Loucy (cell line): Measurements from ENCODE around the gene NECTIN4.
A peak's percentile ranks its signal among the peaks of the same experiment; 100 is the strongest.

Source experiments
- H2AFZ ChIP-seq: fragments of 200-600 bp; sonication (generic); 2 replicates; pipeline ENCODE4 v1.6.0; 2016; ENCODE audit warnings: antibody characterized with exemption, mild to moderate bottlenecking, low read length, moderate library complexity
- H3F3A ChIP-seq: fragments of 200-600 bp; 2 replicates; pipeline ENCODE4 v1.6.0; 2016; ENCODE audit warnings: antibody characterized with exemption, low read depth, mild to moderate bottlenecking
- H3K27me3 ChIP-seq: fragments of 200-600 bp; sonication (generic); 2 replicates; pipeline ENCODE4 v1.6.1; 2014; ENCODE audit warnings: low read length, mild to moderate bottlenecking; ENCODE audit not compliant: insufficient read depth, poor library complexity, severe bottlenecking
- H3K36me3 ChIP-seq: fragments of 200-600 bp; sonication (generic); 2 replicates; pipeline ENCODE4 v1.6.1; 2016; ENCODE audit warnings: low read length; ENCODE audit not compliant: insufficient read depth
- H3K4me1 ChIP-seq: fragments of 200-600 bp; sonication (generic); 2 replicates; pipeline ENCODE4 v1.5.1; 2014; ENCODE audit warnings: low read length, mild to moderate bottlenecking; ENCODE audit not compliant: insufficient read depth, poor library complexity, severe bottlenecking
- H3K4me2 ChIP-seq: fragments of 200-600 bp; sonication (generic); 2 replicates; pipeline ENCODE4 v1.6.0; 2014; ENCODE audit warnings: antibody characterized with exemption, low read length, low read depth, mild to moderate bottlenecking; ENCODE audit not compliant: poor library complexity, severe bottlenecking
- H3K4me3 ChIP-seq: fragments of 200-600 bp; sonication (generic); 2 replicates; pipeline ENCODE4 v1.5.1; 2014; ENCODE audit warnings: low read length, mild to moderate bottlenecking, mixed read lengths; ENCODE audit not compliant: poor library complexity, severe bottlenecking
- H3K79me2 ChIP-seq: fragments of 200-600 bp; sonication (generic); 2 replicates; pipeline ENCODE4 v1.6.1; 2014; ENCODE audit warnings: low read length; ENCODE audit not compliant: insufficient read depth
- H3K9ac ChIP-seq: fragments of 200-600 bp; sonication (generic); 2 replicates; pipeline ENCODE4 v1.6.0; 2014; ENCODE audit warnings: mild to moderate bottlenecking, low read depth, low read length, moderate library complexity; ENCODE audit not compliant: poor library complexity, severe bottlenecking
- H3K9me2 ChIP-seq: fragments of 200-600 bp; sonication (generic); replicated peaks from 2 replicates; pipeline ENCODE4 v1.6.1; 2016; ENCODE audit warnings: low read depth, low read length, mixed read lengths
- H3K9me3 ChIP-seq: fragments of 200-600 bp; sonication (generic); 2 replicates; pipeline ENCODE4 v1.6.1; 2014; ENCODE audit warnings: mild to moderate bottlenecking, antibody characterized with exemption, low read length, low read depth; ENCODE audit not compliant: insufficient read depth
- H4K20me1 ChIP-seq: fragments of 200-600 bp; sonication (generic); 2 replicates; pipeline ENCODE4 v1.6.0; 2014; ENCODE audit warnings: antibody characterized with exemption, low read length, mild to moderate bottlenecking; ENCODE audit not compliant: insufficient read depth, poor library complexity, severe bottlenecking
- EZH2phosphoT487 ChIP-seq: fragments of 200-600 bp; IDR thresholded peaks from 2 replicates; pipeline ENCODE4 v1.6.1; 2018; ENCODE audit warnings: antibody characterized with exemption, mild to moderate bottlenecking, moderate library complexity, borderline replicate concordance
- TF ChIP-seq, protein P1 (sequence below): fragments of 200-600 bp; sonication (generic); conservative IDR thresholded peaks from 2 replicates; pipeline ENCODE4 v1.5.1; 2014; ENCODE audit warnings: mild to moderate bottlenecking, antibody characterized with exemption, low read length

Gene NECTIN4

DNA sequence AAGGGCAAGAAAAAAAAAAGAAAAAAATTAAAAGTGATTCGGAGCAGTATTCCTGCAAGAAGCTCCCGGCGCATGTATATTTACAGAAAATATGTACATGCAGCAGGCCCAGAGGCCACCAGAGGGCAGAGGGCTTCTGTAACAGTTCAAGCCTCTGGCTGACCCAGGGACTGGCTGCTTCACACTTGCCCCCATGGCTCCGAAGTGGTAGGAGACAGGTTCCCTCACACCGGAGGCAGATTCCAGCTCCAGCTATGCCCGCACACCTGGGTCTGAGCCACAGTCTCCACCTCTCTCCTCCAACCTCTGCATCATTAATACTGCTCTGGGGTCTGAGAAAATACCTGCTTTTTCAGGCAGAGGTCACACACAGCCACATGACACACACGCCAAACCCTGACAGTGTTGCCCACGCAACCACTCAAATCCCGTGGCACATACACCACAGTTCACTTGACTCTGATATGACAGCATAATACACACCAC is 17.4 kb downstream of the NECTIN4 start:
- H3K36me3 ChIP-seq, result no peaks in the 10 kb centered on the region
- H3K9me3 ChIP-seq, result no peaks in the 10 kb centered on the region
- peaks cover 11% of the 10 kb centered on the region for H4K20me1 ChIP-seq
- H3K27me3 ChIP-seq, result no peaks in the 10 kb centered on the region
- H3K9me2 ChIP-seq, result no peaks in the 10 kb centered on the region
- no peak overlapping the region for H3K9ac ChIP-seq
- TF ChIP-seq, protein P1, sequence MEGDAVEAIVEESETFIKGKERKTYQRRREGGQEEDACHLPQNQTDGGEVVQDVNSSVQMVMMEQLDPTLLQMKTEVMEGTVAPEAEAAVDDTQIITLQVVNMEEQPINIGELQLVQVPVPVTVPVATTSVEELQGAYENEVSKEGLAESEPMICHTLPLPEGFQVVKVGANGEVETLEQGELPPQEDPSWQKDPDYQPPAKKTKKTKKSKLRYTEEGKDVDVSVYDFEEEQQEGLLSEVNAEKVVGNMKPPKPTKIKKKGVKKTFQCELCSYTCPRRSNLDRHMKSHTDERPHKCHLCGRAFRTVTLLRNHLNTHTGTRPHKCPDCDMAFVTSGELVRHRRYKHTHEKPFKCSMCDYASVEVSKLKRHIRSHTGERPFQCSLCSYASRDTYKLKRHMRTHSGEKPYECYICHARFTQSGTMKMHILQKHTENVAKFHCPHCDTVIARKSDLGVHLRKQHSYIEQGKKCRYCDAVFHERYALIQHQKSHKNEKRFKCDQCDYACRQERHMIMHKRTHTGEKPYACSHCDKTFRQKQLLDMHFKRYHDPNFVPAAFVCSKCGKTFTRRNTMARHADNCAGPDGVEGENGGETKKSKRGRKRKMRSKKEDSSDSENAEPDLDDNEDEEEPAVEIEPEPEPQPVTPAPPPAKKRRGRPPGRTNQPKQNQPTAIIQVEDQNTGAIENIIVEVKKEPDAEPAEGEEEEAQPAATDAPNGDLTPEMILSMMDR, result peak; percentile 71
- no peak for TF ChIP-seq EZH2phosphoT487
- H3K4me1 ChIP-seq, result peaks cover 48% of the 10 kb centered on the region
- no peak overlapping the region for H3K4me3 ChIP-seq
- 0 out of 2 replicates have a peak, but pooled peaks cover 3% of the 10 kb centered on the region for H3F3A ChIP-seq
- H3K79me2 ChIP-seq, result peaks cover 26% of the 10 kb centered on the region
- H2AFZ ChIP-seq, result no peak overlapping the region
- H3K4me2 ChIP-seq, result no peak overlapping the region

DNA sequence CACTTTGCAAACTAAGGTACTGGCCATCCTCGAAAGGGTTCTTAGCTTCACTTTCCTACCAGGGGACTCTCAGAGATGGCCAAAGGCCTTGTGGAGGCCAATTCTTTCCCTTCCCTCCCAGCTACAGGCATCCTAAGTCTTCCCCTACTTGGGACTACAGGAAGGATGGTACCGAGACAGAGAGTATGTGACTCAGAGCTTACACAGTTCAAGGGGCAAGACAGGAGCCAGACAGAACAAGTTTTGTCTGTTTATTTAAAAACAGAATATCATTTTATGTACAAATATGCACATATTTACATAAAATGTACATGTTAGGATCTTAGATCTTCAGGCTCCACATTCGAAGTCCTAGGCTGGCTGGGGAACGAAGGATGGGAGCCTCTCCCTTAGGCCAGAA is 18.6 kb downstream of the NECTIN4 start:
- TF ChIP-seq, protein P1, result no peak
- no peak for TF ChIP-seq EZH2phosphoT487
- no peaks in the 10 kb centered on the region for H3K36me3 ChIP-seq
- H3K4me3 ChIP-seq, result no peak overlapping the region
- peaks cover 21% of the 10 kb centered on the region for H4K20me1 ChIP-seq
- H3K4me2 ChIP-seq, result peak overlapping the region; percentile 99
- no peaks in the 10 kb centered on the region for H3K27me3 ChIP-seq
- H3K9me3 ChIP-seq, result no peaks in the 10 kb centered on the region
- H2AFZ ChIP-seq, result no peak overlapping the region
- H3K79me2 ChIP-seq, result peaks cover 38% of the 10 kb centered on the region
- H3K4me1 ChIP-seq, result peaks cover 54% of the 10 kb centered on the region
- H3F3A ChIP-seq, result 0 out of 2 replicates have a peak, but pooled peaks cover 3% of the 10 kb centered on the region
- peak overlapping the region; percentile 73 for H3K9ac ChIP-seq
- H3K9me2 ChIP-seq, result no peaks in the 10 kb centered on the region

DNA sequence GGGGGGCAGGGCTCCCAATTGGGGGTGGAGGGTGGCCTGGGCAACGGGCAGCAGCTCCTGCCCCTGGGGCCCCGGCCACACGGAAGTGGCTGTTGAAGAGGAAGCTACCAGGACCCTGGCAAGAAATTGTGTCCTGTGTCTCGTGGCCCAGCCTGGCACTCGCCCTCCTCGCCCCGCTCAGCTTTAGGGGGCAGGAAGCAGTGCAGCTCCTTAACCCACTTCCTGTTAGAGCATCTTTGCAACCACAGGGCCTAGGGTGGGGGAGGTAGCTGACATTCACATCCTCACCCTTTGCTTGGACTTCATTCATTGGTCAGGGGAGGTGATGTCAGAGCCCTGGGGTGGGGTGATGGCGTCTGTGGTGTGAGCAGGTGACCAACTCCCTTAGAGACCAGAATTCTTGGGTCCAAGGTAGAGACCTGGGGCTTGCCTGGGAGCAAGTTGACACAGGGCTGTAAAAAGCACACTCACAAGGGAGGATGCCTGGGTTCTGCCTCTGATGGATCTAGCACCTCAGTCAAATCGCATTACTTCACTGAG is 19.6 kb downstream of the NECTIN4 start, which contains the start of gene ARHGAP30:
Gene ARHGAP30 (minus strand): TSS at position 161 of the 540 bp plus-strand sequence. CDS start 267 bp downstream, outside the sequence.
- peaks cover 46% of the 10 kb centered on the region for H3K79me2 ChIP-seq
- peaks cover 61% of the 10 kb centered on the region for H3K4me1 ChIP-seq
- no peaks in the 10 kb centered on the region for H3K27me3 ChIP-seq
- H3F3A ChIP-seq, result 0 out of 2 replicates have a peak, but pooled peaks cover 3% of the 10 kb centered on the region
- no peak for TF ChIP-seq EZH2phosphoT487
- TF ChIP-seq, protein P1, result no peak
- H3K4me3 ChIP-seq, result peak within 1 kb of the TSS; percentile 98
- peaks cover 28% of the 10 kb centered on the region for H4K20me1 ChIP-seq
- H3K9me2 ChIP-seq, result no peaks in the 10 kb centered on the region
- peak within 1 kb of the TSS; percentile 99 for H3K4me2 ChIP-seq
- no peaks in the 10 kb centered on the region for H3K36me3 ChIP-seq
- H3K9me3 ChIP-seq, result no peaks in the 10 kb centered on the region
- H3K9ac ChIP-seq, result peak within 1 kb of the TSS; percentile 99
- H2AFZ ChIP-seq, result no peak within 1 kb of the TSS
